ENCODE data around the gene CHRDL1.
"Not testable (repeated sequence)": the region's sequence is repeated elsewhere in the genome, so short reads cannot be mapped to it uniquely, and the experiment has no call there.

CHRDL1 gene

GRCh38 chrX:110795645-110796406, at the start of gene CHRDL1:
Gene CHRDL1 (minus strand): TSS chrX:110795817. CDS start chrX:110792181, 3,636 bp downstream.
- peak in 35 of 56 donors; percentile 0 to 51 (median 12) for DNase-seq

GRCh38 chrX:110836982-110837381, 41.4 kb upstream of the CHRDL1 start:
- DNase-seq, result no peak

DNA sequence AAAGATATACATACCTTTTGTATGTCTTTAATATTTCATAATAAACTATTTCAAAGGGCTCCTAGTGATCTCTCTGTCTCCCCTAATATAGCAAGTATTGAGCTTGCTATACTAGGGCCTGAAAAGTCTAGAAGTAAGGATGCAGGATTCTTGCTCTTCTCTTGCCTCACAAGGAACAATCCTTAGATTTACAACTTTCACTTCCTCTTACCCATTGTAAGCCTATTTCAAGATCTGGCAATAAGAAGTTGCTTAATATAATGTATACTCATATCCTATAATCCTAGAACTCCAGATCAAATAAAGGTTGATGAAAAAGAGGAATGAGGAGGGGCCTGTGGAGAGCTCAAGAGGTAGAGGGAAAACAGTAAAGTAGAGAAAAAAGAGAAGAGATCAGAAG, 40.8 kb upstream of the CHRDL1 start:
- no peak for DNase-seq

GRCh38 chrX:110836001-110836400, 40.4 kb upstream of the CHRDL1 start:
- no peak for DNase-seq

DNA sequence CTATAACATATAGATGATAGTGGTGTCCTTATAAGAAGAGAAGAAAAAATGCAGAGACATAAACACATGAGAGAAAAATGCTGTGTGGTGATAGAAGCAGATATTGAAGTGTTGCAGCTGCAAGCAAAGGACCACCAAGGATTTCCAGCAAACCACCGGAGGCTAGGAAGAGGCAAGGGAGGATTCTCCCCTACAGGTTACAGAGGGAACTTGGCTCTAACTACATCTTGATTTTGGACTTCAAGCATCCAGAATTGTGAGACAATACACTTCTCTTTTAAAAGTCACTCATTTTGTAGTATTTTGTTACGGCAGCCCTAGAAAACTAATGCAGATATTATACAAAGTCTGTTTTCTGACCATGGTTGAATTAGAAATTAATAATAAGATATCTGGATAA, 30.4 kb upstream of the CHRDL1 start:
- DNase-seq, result no peak

DNA sequence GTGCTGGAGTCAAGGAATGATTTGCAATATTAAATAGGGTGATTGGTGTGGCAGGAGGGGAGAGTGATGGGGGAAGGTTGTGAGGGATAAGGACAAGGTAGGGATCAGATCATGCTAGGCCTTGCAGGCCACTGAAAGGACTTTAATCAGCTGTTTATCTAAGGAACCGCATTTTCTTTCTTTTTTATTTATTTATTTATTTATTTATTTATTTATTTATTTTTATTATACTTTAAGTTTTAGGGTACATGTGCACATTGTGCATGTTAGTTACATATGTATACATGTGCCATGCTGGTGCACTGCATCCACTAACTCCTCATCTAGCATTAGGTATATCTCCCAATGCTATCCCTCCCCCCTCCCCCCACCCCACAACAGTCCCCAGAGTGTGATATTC, 20.9 kb upstream of the CHRDL1 start:
- DNase-seq, result not testable (repeated sequence)

DNA sequence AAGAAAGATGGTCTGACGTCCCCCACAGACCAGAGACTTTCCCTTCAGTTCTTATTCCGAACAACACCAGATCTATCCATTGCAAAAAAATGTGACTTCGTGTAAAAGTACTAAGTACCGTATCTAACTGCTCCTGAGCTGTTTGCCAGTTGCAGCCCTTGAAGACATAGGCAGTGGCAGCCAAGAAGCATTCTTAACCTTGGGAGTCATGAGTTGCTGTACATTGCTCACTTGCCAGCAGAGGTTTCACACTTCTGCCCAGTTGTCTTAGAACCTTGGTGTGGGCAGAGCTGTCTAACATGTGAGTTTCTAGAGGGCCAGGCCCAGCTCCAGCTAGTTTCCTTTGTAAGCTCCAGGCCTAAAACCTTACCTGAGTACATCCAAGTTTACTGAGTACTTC, 10.5 kb upstream of the CHRDL1 start:
- no peak for DNase-seq

GRCh38 chrX:110805303-110805702, 9.7 kb upstream of the CHRDL1 start:
- no peak for DNase-seq

- DNase-seq, result no peak
Observed at GRCh38 chrX:110804446-110804845, 8.8 kb upstream of the CHRDL1 start.

GRCh38 chrX:110803506-110803905, 7.9 kb upstream of the CHRDL1 start:
- DNase-seq, result no peak

- no peak for DNase-seq
Observed at GRCh38 chrX:110796407-110796697, 735 bp upstream of the CHRDL1 start.

DNA sequence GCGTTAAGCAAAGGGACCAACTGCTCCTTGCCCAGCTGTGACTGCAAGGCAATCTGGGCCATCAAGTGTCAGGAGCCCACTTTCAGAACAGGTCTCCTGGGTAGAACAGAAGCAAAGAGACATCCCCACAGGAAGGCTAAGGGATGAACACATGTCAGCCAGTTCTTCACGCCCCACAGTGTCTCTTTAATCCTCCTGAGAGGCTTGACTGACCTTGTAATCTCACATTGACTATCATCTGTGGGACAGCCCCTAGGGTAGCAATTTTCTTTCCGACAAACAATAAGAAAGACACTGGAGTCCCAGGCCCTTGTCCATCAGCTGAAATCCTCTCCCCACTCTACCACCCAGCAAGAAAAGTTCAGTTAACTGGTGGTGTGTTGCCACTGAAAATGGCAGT, 1.0 kb downstream of the CHRDL1 start:
- no peak for DNase-seq

DNA sequence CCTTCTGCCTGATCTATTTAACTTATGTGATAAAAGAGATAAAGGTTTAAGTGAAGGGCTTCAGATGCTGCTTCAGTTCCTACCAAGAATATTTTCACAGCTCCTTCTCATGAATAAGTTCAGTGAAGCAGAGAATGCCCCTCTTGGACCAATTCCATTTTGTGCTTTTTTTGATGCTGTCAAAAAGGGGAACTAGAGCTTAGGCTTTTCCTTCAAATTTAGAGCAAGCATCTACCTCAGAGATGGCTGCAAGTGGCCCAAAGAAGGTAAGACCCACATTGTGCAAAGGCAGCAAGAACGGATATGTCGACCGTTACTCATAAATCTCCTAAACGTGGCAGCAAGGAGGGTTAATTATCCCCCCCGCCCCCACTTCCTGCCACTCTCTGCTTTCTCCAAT, 4.5 kb downstream of the CHRDL1 start:
- DNase-seq, result no peak

DNA sequence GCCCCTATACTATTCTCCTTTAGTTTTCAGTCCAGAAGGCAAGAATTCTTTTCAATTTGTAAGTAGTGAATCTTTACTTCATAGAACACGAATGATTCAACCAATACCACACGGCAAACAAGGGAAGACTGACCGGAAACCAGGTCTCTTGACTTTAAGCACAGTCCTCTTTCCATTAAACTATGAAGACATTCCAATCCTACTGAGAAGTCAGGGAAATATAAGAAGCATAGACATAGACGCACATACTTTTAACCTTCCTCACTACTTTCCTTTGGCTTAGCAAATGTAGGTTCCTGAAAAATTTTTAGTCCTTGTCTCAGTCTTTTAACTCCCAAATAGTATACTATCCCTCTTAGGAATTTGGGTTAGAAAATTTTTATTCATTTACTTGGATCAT, 9.1 kb downstream of the CHRDL1 start:
- DNase-seq, result no peak

- DNase-seq, result no peak
Observed at GRCh38 chrX:110759785-110760184, 35.8 kb downstream of the CHRDL1 start.

- DNase-seq, result no peak
Observed at GRCh38 chrX:110758781-110759422, 36.7 kb downstream of the CHRDL1 start.

- no peak for DNase-seq
Observed at GRCh38 chrX:110755611-110756010, 40.0 kb downstream of the CHRDL1 start.

GRCh38 chrX:110755061-110755460, 40.6 kb downstream of the CHRDL1 start:
- no peak for DNase-seq

DNA sequence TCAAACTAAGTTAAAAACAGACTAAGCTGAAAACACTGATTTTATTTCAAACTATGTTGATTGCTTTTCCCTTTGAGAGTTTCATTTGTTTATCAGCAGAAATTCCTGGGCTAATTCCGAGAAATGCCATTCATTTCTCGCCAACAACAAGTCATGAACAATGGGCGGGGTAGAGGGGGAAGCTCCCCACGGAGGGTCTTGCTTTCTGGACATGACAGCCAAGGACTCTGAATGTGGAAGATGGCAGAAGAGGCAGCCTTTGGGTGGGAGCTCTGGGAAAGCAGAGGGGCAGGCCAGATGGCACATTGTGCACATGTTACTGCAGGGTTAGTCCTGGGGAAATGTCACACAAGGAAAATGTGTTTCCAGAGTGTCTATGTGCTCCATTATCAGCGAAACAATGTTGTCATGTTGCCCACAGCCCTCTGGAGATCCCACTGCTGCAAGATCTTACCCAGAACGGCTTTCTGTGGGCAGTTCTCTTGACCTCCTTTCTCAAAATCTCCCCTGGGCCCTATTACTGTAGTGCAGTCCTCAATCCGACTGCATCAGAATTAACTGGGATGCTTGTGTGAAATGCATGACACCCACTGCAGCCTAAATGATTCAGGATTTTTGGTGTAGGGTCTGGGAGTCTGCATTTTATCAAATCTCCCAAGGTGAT, 45.0 kb downstream of the CHRDL1 start:
- no peak for DNase-seq

- no peak for DNase-seq
Observed at GRCh38 chrX:110748256-110748806, 47.3 kb downstream of the CHRDL1 start.

DNA sequence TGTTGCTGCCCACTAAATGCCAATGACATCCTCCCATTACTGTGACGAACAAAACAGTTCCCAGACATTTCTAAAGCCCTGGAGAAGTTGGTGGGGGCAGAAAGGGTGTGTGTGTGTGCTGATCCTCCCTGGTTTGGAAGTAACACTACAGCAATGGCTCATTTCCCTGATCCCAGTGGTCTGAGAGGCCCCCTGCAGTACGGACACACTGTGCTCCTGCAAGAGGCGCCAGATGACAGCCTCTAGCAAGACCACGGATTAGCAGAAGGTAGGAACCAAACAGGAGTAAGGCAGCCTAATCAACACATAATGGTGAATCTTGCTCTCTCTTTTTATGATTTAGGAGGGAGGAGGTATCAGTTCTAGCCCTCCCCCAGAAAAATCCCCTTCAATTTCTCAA, 49.6 kb downstream of the CHRDL1 start:
- DNase-seq, result no peak

- DNase-seq, result no peak
Observed at GRCh38 chrX:110745288-110745687, 50.3 kb downstream of the CHRDL1 start.
